Nephron progenitor cell (in vitro differentiated cells): ENCODE results near the gene C17orf58.
"Not testable (repeated sequence)": the region's sequence is repeated elsewhere in the genome, so short reads cannot be mapped to it uniquely, and the experiment has no call there.

ENCODE experiments used
- DNase-seq: peaks from one replicate; pipeline ENCODE4 v3.0.0; 2021
- H3K27ac Mint-ChIP-seq: 2 replicates; pipeline ENCODE4 v1.8.0; 2021; ENCODE audit warnings: mild to moderate bottlenecking, moderate library complexity, mixed read lengths
- H3K27me3 Mint-ChIP-seq: 2 replicates; pipeline ENCODE4 v1.8.0; 2021; ENCODE audit warnings: mild to moderate bottlenecking, low read depth, mixed read lengths; ENCODE audit not compliant: poor library complexity
- H3K36me3 Mint-ChIP-seq: 2 replicates; pipeline ENCODE4 v1.8.0; 2021; ENCODE audit warnings: low read depth, mixed read lengths
- H3K4me1 Mint-ChIP-seq: 2 replicates; pipeline ENCODE4 v1.8.0; 2021; ENCODE audit warnings: mixed read lengths
- H3K4me3 Mint-ChIP-seq: 2 replicates; pipeline ENCODE4 v1.8.0; 2021; ENCODE audit warnings: mild to moderate bottlenecking, moderate library complexity, mixed read lengths
- H3K9me3 Mint-ChIP-seq: 2 replicates; pipeline ENCODE4 v1.8.0; 2021; ENCODE audit warnings: mild to moderate bottlenecking, moderate library complexity, mixed read lengths
- TF ChIP-seq, protein P1 (sequence below): fragments of 200-600 bp; sonication (generic); IDR thresholded peaks from 2 replicates; pipeline ENCODE4 v1.5.0; 2021; ENCODE audit warnings: antibody characterized with exemption

C17orf58 gene

DNA sequence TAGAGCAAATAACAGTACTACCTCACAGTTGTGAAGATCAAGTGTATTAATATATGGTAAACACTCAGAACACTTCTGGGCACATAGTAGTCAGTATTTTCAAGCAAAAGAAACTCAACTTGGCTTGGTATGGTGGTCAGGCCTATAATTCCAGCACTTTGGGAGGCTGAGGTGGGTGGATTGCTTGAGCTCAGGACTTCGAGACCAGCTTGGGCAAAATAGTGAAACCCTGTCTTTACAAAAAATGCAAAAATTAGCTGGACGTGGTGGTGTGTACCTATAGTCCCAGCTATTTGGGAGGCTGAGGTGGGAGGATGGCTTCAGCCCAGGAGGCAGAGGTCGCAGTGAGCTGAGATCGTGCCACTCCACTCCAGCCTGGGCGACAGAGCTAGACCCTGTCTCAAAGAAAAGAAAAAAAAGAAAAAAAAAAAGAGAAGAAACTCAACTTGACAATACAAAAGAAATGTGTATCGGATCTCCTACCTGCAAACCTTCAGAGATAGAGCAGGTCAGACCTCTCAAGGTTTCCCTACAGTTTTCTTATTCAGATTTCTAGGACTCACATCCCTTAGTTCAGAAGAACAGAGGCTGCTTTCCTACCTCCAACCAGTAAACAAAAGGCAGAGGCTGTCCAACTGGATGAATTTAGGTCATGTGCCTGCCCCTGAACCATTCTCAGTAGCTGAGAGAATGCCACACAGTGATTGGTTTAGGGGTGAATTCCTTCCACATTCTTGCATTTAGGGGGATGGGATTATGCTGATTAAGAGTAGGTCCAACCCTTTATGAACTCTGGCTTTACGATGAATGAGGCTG is 37.6 kb upstream of the C17orf58 start:
- Mint-ChIP-seq H3K4me1 (peaks cover 57% of the 10 kb centered on the region), H3K27ac (no peak overlapping the region), H3K27me3 (peaks cover 8% of the 10 kb centered on the region), H3K36me3 (peaks cover 18% of the 10 kb centered on the region), H3K4me3 (peak overlapping the region; percentile 48), H3K9me3 (no peaks in the 10 kb centered on the region)
- DNase-seq, result no peak
- TF ChIP-seq, protein P1, sequence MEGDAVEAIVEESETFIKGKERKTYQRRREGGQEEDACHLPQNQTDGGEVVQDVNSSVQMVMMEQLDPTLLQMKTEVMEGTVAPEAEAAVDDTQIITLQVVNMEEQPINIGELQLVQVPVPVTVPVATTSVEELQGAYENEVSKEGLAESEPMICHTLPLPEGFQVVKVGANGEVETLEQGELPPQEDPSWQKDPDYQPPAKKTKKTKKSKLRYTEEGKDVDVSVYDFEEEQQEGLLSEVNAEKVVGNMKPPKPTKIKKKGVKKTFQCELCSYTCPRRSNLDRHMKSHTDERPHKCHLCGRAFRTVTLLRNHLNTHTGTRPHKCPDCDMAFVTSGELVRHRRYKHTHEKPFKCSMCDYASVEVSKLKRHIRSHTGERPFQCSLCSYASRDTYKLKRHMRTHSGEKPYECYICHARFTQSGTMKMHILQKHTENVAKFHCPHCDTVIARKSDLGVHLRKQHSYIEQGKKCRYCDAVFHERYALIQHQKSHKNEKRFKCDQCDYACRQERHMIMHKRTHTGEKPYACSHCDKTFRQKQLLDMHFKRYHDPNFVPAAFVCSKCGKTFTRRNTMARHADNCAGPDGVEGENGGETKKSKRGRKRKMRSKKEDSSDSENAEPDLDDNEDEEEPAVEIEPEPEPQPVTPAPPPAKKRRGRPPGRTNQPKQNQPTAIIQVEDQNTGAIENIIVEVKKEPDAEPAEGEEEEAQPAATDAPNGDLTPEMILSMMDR, result no peak

DNA sequence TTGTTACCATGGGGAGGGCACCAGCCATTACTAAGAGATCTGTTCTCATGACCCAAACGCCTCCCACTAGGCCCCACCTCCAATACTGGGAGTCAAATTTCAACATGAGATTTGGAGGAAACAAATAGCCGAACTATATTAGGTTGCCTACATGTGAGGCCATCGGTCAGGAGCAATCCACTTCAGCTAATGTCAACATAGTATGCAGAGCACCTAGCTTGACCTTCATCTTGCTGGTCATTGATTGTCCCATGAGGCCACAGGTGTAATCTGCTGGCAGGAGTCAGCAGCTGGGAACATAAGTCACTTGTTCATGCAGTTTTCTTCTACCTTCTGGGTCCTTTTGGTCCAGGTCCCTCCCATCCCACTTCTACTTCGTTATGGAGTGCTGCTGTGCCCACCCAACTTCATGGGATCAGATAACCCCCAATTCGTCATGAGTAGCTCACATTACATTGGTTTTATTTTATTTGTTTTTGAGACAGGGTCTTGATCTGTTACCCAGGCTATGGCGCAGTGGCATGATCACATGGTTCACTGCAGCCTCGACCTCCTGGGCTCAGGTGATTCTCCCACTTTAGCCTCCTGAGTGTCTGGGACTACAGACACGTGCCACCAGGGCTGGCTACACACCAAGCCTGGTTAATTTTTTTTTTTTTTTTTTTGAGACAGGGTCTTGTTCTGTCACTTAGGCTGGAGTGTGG is 33.4 kb upstream of the C17orf58 start:
- peak overlapping the region; percentile 95 for H3K27ac Mint-ChIP-seq
- no peak overlapping the region for H3K4me3 Mint-ChIP-seq
- H3K4me1 Mint-ChIP-seq, result peaks cover 29% of the 10 kb centered on the region
- DNase-seq, result no peak
- TF ChIP-seq, protein P1, result no peak
- H3K36me3 Mint-ChIP-seq, result no peaks in the 10 kb centered on the region
- H3K27me3 Mint-ChIP-seq, result peaks cover 3% of the 10 kb centered on the region
- H3K9me3 Mint-ChIP-seq, result no peaks in the 10 kb centered on the region

DNA sequence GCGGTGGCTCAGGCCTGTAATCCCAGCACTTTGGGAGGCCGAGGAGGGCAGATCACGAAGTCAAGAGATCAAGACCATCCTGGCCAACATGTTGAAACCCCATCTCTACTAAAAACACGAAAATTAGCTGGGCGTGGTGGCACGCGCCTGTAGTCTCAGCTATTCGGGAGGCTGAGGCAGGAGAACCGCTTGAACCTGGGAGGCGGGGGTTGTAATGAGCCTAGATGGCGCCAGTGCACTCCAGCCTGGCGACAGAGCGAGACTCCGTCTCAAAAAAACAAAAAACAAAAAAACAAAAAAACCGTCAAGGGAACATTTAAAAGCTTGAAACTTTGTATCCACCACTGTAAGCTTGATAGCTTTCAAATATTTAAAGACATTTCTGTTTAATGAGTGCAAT is 26.3 kb upstream of the C17orf58 start:
- H3K36me3 Mint-ChIP-seq, DNase-seq, H3K27ac Mint-ChIP-seq, H3K4me3 Mint-ChIP-seq, H3K9me3 Mint-ChIP-seq: not testable (repeated sequence)
- Mint-ChIP-seq H3K27me3 (peaks cover 12% of the 10 kb centered on the region), H3K4me1 (peaks cover 16% of the 10 kb centered on the region)

DNA sequence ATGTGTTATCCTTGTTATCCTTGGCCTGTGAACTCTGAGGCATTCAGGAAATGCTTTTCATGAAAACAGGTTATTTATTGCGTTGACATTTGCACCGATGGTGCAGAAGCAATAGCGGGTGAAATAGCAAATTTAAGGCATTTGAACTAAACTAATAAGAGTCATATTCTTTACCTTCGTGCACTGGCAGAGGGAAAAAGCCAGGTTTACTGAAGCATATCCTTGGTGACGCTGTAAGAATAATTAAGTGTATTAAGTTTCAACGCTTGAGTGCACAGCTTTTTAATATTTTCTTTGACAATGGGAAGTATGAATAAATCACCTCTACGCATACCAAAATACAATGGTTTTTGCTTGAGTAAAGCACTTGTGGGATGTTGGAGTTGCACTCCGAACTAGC is 25.7 kb upstream of the C17orf58 start:
- H3K27ac Mint-ChIP-seq, result no peak overlapping the region
- TF ChIP-seq, protein P1, result no peak
- DNase-seq, result no peak
- H3K27me3 Mint-ChIP-seq, result peaks cover 12% of the 10 kb centered on the region
- peaks cover 17% of the 10 kb centered on the region for H3K4me1 Mint-ChIP-seq
- H3K36me3 Mint-ChIP-seq, result no peaks in the 10 kb centered on the region
- no peak overlapping the region for H3K4me3 Mint-ChIP-seq
- H3K9me3 Mint-ChIP-seq, result no peaks in the 10 kb centered on the region

DNA sequence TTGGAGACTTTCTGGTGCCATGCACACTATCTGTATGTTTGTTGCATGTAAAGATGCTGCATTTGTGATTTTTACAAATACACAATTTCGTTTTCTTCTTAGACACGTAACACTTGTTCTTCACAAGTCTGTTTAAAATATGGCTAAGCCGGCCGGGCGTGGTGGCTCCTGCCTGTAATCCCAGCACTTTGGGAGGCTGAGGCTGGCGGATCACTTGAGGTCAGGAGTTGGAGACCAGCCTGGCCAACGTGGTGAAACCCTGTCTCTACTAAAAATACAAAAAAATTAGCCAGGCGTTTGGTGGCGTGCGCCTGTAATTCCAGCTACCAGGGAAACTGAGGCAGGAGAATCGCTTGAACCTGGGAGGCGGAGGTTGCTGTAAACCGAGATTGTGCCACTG is 24.5 kb upstream of the C17orf58 start:
- H3K4me3 Mint-ChIP-seq, result peak overlapping the region; percentile 88
- not testable (repeated sequence) for H3K36me3 Mint-ChIP-seq, DNase-seq, H3K9me3 Mint-ChIP-seq
- peak overlapping the region; percentile 91 for H3K27ac Mint-ChIP-seq
- H3K27me3 Mint-ChIP-seq, result peaks cover 12% of the 10 kb centered on the region
- H3K4me1 Mint-ChIP-seq, result peaks cover 17% of the 10 kb centered on the region

DNA sequence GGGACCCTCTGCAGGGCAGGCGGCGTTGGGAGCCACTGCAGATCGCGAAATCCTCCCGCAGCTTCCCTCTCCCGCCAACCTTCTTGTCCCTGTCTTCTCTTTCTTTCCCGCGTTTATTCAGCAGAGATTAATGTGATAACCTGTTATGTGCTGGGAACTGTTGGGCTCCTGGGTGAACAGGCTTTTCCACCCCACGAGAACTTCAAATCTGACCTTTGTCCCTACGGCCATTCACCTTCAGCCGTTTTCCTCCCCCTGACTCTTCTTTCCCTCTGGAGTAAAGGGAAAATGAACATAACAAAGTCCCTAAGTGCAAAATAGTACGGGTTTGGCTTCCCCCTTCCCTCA is 24.1 kb upstream of the C17orf58 start:
- Mint-ChIP-seq H3K4me1 (peaks cover 20% of the 10 kb centered on the region), H3K9me3 (no peaks in the 10 kb centered on the region), H3K4me3 (peak overlapping the region; percentile 88), H3K36me3 (no peaks in the 10 kb centered on the region), H3K27ac (peak overlapping the region; percentile 91), H3K27me3 (peaks cover 12% of the 10 kb centered on the region)
- TF ChIP-seq, protein P1, result no peak
- DNase-seq, result no peak
